GM21515 (cell line): ENCODE measurements around the gene ATG5.
"Not testable (repeated sequence)": the region's sequence is repeated elsewhere in the genome, so short reads cannot be mapped to it uniquely, and the experiment has no call there.

Experiments
- ATAC-seq: cut with Tn5 transposase; IDR thresholded peaks from one replicate; pipeline ENCODE4 v1.9.1; 2021; ENCODE audit not compliant: unreplicated experiment

Gene ATG5

DNA sequence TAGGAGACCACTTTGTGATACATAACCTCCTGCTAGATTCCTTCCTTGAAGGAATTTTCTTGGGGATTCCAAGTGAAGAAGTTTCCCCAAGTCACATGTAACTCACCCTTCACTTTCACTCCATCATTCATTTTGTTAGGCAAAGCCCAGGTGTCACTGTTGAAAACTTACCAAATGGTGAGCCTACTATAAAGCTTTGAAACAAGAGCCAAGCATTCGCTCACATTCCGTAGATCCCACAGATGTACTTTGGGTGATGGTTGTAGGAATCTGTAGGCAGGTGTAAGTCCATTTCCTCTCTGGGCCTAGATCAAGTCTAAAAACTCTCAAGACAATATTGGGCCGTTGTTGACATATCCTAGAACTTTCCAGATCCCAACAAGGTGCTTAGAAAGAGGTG is 165.4 kb downstream of the ATG5 start:
- ATAC-seq = no peak

DNA sequence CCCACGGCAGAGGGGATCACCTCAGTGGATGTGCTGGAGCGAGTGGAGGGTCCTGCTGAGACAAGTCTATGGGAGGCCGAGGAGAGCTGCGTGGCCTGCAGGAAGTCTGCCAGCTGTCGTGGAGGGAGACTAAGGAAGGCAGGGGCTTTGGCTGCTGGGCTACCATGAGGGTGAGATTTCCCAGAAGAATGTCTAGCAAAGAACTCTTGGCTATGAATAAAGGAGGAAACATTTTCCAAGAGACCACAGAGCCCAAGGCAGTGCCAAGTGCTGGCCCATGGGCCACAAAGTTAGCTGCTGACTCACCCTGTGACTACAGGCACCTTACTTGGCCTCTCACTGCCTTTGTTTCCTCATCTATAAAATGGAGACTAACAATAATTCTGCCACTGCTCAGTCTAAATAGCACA is 166.0 kb downstream of the ATG5 start:
- no peak for ATAC-seq

- no peak for ATAC-seq
These were observed 166.7 kb downstream of the ATG5 start for GRCh38 chr6:106158816-106159215.

GRCh38 chr6:106156863-106157262 is 168.7 kb downstream of the ATG5 start:
- ATAC-seq = no peak

DNA sequence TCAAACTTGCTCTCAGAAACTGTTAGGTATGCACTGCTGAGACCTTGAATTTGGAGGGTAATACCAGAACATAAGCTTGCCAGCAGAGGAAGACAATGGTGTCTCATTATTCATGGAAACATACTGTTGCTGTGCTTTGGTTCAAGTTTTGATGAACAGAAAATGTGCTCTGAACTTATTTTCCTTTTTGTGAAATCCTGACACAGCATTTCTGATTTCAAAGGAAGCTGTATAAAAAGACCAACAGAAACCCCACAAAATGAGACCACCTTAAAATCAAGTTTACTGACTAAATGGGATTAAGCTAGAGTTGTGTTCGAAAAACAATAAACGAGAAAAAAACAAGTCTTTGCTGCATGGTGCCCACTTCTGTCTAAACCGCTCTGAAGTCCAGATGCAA is 169.1 kb downstream of the ATG5 start:
- no peak for ATAC-seq

DNA sequence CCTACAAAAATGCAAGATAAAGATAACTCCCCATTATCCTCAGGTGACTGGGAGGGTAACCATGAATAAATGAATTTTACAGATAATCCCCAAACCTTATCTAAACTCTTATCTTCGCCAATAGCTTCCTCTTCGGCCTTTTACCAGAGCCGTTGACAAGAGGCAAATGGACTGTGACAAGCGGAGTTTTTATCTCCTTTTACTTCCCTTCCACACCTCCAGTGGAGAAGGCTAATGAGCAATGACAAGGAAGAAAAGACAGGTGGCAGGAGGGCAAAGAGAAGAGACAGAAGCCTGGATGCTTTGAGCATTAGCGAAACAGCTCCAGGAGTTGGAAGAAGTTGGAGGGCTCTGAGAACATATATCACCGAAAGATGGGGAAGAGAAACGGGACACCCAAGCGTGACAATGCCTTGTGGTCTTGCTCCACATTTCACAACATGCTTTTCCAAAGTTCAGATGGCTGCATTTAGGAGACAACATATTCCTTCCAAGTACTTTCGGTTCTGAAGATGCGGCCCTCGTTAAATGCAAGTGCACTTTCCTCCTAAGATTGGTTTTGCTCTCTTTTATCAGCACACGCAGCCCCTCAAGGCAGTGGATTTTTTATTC is 170.2 kb downstream of the ATG5 start:
- ATAC-seq = no peak

GRCh38 chr6:106154326-106154725 is 171.2 kb downstream of the ATG5 start:
- ATAC-seq = no peak

- no peak for ATAC-seq
These were observed 172.6 kb downstream of the ATG5 start for GRCh38 chr6:106152952-106153351.

DNA sequence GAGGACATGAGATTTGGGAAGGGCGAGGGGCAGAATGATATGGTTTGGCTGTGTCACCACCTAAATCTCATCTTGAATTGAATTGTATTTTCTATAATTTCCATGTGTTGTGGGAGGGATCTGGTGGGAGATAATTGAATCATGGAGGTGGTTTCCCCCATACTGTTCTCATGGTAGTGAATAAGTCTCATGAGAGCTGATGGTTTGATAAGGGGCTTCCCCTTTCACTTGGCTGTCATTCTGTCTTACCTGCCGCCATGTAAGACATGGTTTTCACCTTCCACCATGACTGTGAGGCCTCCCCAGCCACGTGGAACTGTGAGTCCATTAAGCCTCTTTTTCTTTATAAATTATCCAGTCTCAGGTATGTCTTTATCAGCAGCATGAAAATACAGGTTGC is 173.1 kb downstream of the ATG5 start:
- not testable (repeated sequence) for ATAC-seq

GRCh38 chr6:106149472-106150069 is 176.0 kb downstream of the ATG5 start:
- ATAC-seq = no peak

- ATAC-seq = no peak
These were observed 178.1 kb downstream of the ATG5 start for GRCh38 chr6:106147476-106147875.

- peak; percentile 23 for ATAC-seq
These were observed 178.7 kb downstream of the ATG5 start for GRCh38 chr6:106146852-106147351.

GRCh38 chr6:106145741-106146227 is 179.8 kb downstream of the ATG5 start:
- ATAC-seq = peak; percentile 38

GRCh38 chr6:106145144-106145543 is 180.4 kb downstream of the ATG5 start:
- no peak for ATAC-seq

DNA sequence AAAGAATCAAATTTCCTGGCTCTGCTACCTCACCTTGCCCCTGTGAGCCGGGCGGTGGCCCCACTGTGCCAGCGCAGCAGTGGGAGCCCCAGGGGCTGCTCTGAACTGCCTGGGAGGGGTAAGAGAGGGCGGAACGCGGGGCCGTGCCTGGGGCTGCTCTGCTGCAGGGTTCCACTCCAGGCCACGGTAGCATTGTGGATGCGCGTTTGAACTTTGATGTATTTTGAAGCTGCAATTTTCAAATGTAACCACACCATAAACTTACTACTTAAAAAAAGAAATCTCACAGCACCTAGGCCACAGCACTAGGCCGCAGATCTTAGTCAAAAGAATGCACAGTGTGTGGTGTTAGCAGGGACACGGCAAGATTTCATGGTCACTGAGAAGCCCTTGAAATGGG is 181.9 kb downstream of the ATG5 start:
- no peak for ATAC-seq

DNA sequence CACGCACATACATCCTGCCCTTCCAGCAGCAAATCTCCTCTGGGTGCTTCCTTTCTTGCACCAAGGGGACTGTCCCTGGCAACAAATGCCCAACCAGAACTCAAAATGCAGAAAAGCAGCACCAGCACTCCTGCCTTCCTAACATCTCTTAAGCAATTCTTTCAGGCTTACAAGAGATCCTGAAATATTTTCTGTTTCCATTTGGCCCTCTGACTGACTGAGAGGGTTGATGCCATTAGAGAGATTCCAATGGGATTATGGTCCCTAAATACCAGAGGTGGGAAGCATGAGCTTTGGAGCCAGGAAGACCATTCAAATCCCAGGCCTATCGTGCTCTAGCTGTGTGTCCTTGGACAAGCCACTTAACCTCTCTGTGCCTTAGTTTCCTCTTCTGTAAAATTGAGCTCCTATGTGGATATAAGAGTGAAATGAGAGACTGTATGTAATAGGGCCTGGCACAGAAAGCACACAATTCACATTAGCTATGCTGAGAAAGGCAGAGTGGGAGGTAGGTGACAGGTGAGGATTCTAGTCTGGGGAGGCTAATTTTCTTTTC is 182.6 kb downstream of the ATG5 start:
- no peak for ATAC-seq

DNA sequence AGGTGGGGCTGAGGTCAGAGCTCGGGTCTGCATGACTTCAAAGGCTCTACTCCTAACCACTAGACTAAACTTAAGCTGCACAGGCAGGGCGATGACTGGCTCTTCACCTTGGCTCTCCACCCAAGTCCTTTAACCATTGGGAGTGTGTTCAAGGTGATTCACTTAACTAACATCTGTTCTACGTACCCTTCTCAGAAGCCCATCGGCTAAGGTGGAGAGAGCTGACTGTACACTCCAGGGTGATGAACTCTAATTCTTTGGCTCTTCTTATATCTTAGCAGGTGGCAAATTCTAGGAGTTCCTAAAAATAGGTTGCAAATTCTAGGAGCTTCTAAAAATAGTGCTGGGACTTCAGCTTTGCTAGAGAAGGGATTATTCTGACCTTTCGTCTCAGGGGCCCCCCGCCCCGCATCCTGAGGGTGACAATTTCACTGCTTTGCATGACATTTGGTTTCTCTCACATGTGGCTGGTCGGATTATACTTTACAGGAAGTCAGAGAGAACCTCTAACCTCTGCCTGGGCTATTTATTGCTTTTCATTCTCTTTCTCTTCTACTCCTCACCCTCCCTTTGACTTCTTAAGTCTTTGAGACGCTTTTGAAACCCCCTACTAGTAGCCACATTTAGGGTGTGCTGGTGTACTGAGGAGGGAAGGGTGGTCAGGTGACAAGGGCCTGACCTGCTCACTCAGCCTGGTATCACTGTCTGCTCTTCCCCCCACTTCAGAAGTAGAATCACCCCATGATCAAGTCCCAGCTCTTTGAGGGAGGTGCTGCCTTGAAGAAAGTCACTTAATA is 183.9 kb downstream of the ATG5 start:
- ATAC-seq = peak; percentile 72

DNA sequence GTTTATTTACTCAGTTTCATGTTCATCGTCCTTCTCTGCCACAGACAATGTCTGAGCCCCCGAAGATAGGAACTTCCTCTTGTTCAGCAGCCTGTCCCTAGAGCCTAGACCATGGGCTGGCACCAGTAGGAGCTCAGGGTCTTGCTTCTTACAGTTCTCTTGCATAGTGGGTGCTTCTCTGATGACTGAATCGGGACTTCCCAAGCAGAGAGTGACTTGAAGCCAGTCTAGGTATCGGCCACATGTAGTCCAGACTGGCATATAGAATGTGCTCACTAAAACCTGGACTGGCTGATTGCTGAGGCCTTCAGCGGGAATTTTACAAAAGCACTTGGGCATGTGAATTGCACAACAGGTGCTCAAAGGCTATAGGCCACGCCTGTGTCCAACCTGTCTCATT is 187.4 kb downstream of the ATG5 start:
- no peak for ATAC-seq

DNA sequence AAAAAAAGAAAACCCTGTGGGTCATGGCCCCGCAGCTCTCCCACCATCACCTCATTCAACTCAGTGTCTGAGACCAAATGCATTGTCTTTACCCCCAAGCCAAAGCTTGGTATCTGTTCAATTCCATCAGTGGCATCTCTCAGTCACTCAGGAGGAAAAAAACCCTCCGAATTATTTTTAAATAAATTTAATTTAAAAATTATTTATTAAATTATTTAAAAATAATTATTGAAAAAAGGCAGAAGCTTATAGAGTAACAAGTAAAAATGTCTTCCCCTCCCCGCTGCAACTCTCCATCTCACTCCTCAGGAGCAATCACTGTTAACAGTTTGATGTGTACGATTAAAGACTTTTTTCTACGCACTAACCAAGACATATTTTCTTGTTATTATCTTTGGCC is 188.7 kb downstream of the ATG5 start:
- no peak for ATAC-seq

DNA sequence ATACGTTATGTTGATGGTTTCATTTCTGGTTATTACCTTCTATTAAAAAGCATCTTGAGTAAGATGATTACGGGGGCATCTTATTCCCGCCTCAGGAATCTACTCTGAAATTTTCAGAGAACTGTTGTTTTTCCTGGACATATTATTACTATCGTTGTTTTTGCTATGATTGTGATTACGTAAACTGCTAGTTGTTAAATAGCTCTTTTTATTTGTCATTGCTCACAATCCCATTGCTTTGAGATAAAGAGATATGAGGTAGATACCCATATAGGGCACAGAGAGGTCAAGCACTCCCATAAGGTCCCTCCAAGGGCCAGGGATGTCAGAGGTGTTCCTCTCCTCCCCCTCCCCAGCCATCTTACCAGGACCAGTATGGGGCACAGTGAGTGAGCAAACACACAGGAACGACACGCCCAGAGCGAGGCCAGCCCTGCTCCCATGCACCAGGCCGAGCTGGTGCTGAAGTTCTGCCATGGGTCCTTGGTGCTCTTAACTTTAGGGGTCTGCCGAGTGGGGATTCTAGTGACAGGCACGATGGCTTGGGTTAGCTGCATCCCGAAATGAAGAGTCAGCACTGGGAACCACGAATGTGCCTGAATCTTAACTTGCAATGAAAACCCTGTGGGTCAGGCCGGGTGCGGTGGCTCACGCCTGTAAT is 189.5 kb downstream of the ATG5 start:
- ATAC-seq = no peak
